ENCODE data around the gene ZSWIM1. TPM values are rescaled to one million over a fixed set of nuclear protein-coding genes. Genes with fewer than 3 reads are reported as not detected.

ZSWIM1 gene
- total and polyA plus RNA-seq, 3 experiments from 2014 or later = 2.1 to 12.3 (median 12.3) TPM

DNA sequence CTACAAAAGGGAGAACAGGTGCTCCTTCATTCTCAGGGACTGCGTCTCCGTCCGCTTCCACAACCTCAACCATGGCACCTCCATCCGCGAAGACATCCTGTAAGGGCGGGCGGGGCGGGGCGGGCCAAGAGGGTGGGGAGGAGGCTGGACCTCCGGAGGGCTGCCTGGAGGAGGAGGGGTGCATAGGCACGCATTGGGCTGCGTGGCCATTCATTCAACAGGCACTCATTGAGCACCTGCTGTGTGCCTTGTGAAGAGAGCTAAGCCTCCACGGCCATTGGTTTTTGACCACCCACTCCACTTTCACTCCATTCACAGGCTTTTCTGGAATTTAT is 23.2 kb upstream of the ZSWIM1 start:
- DNase-seq = no peak
- Mint-ChIP-seq H3K4me1 (peaks cover 41 to 79% (median 71%) of the 10 kb centered on the region in 3 donors), H3K4me3 (peak overlapping the region; percentile 89 to 99 (median 96)), H3K27ac (peak overlapping the region; percentile 87 to 98 (median 98)), H3K9me3 (no peaks in the 10 kb centered on the region), H3K27me3 (peaks cover 0 to 2% of the 10 kb centered on the region in 2 donors), H3K36me3 (peaks cover 0 to 34% (median 8%) of the 10 kb centered on the region in 3 donors)
- peak overlapping the region; percentile 93 for H3K27ac ChIP-seq (ENCODE audit: low read depth, low read length)
- H3K9me3 ChIP-seq (ENCODE audit: low read length) = no peaks in the 10 kb centered on the region
- no peaks in the 10 kb centered on the region for H3K27me3 ChIP-seq (ENCODE audit: insufficient read depth, low read length, poor library complexity, severe bottlenecking)
- H3K36me3 ChIP-seq (ENCODE audit: insufficient read depth, low read length) = peaks cover 6% of the 10 kb centered on the region
- ChIA-PET POLR2A (interaction anchor here (0.6 to 2.9 kb wide), 4 partner anchors 23 to 76 kb away, joined by 4 to 29 read pairs (median 6); partner anchors contain the start of gene PCIF1), CTCF (interaction anchor here (1.2 kb wide), 1 partner anchor 24 kb away, joined by 3 read pairs; no protein-coding TSS in a partner anchor)
- peak overlapping the region; percentile 91 for H3K4me3 ChIP-seq (ENCODE audit: low read length)
- peaks cover 30% of the 10 kb centered on the region for H3K4me1 ChIP-seq (ENCODE audit: insufficient read depth, low read length)

GRCh38 chr20:45859916-45860315 is 21.1 kb upstream of the ZSWIM1 start:
- Histone ChIP-seq H3K4me1 (ENCODE audit: insufficient read depth, low read length) (peaks cover 26% of the 10 kb centered on the region), H3K4me3 (ENCODE audit: low read length) (no peak overlapping the region), H3K9me3 (ENCODE audit: low read length) (no peaks in the 10 kb centered on the region), H3K36me3 (ENCODE audit: insufficient read depth, low read length) (no peaks in the 10 kb centered on the region), H3K27ac (ENCODE audit: low read depth, low read length) (no peak overlapping the region), H3K27me3 (ENCODE audit: insufficient read depth, low read length, poor library complexity, severe bottlenecking) (no peaks in the 10 kb centered on the region)
- ChIA-PET CTCF (no interaction called here), POLR2A (no interaction called here)
- Mint-ChIP-seq H3K4me1 (peaks cover 29 to 62% (median 53%) of the 10 kb centered on the region in 3 donors), H3K27ac (no peak overlapping the region), H3K36me3 (peaks cover 0 to 18% (median 10%) of the 10 kb centered on the region in 3 donors), H3K4me3 (no peak overlapping the region), H3K9me3 (no peaks in the 10 kb centered on the region), H3K27me3 (peaks cover 0 to 2% of the 10 kb centered on the region in 2 donors)
- no peak for DNase-seq

GRCh38 chr20:45860560-45861220 is 20.3 kb upstream of the ZSWIM1 start:
- H3K36me3 Mint-ChIP-seq = peaks cover 0 to 15% (median 10%) of the 10 kb centered on the region in 3 donors
- H3K4me1 Mint-ChIP-seq = peaks cover 25 to 54% (median 46%) of the 10 kb centered on the region in 3 donors
- no peaks in the 10 kb centered on the region for H3K36me3 ChIP-seq (ENCODE audit: insufficient read depth, low read length)
- H3K27ac Mint-ChIP-seq = peak overlapping the region in 1 of 8 donors; percentile 83
- POLR2A ChIA-PET = no interaction called here
- CTCF ChIA-PET = no interaction called here
- H3K9me3 Mint-ChIP-seq = no peaks in the 10 kb centered on the region
- no peak for DNase-seq
- peaks cover 0 to 2% of the 10 kb centered on the region in 2 donors for H3K27me3 Mint-ChIP-seq
- H3K4me3 ChIP-seq (ENCODE audit: low read length) = no peak overlapping the region
- H3K9me3 ChIP-seq (ENCODE audit: low read length) = no peaks in the 10 kb centered on the region
- H3K4me3 Mint-ChIP-seq = peak overlapping the region in 3 of 7 donors; percentile 4 to 69 (median 17)
- H3K27ac ChIP-seq (ENCODE audit: low read depth, low read length) = no peak overlapping the region
- H3K4me1 ChIP-seq (ENCODE audit: insufficient read depth, low read length) = peaks cover 23% of the 10 kb centered on the region
- no peaks in the 10 kb centered on the region for H3K27me3 ChIP-seq (ENCODE audit: insufficient read depth, low read length, poor library complexity, severe bottlenecking)

- Histone ChIP-seq H3K4me3 (ENCODE audit: low read length) (no peak overlapping the region), H3K4me1 (ENCODE audit: insufficient read depth, low read length) (peaks cover 15% of the 10 kb centered on the region), H3K27ac (ENCODE audit: low read depth, low read length) (no peak overlapping the region), H3K9me3 (ENCODE audit: low read length) (no peaks in the 10 kb centered on the region), H3K36me3 (ENCODE audit: insufficient read depth, low read length) (no peaks in the 10 kb centered on the region), H3K27me3 (ENCODE audit: insufficient read depth, low read length, poor library complexity, severe bottlenecking) (no peaks in the 10 kb centered on the region)
- peaks cover 0 to 2% of the 10 kb centered on the region in 2 donors for H3K27me3 Mint-ChIP-seq
- peaks cover 0 to 13% (median 10%) of the 10 kb centered on the region in 3 donors for H3K36me3 Mint-ChIP-seq
- POLR2A ChIA-PET = no interaction called here
- peak overlapping the region in 2 of 8 donors; percentile 40 to 46 for H3K27ac Mint-ChIP-seq
- CTCF ChIA-PET = interaction anchor here (1.1 kb wide), 1 partner anchor 62 kb away, joined by 3 read pairs; no protein-coding TSS in a partner anchor
- DNase-seq = no peak
- peaks cover 20 to 47% (median 38%) of the 10 kb centered on the region in 3 donors for H3K4me1 Mint-ChIP-seq
- no peak overlapping the region for H3K4me3 Mint-ChIP-seq
- H3K9me3 Mint-ChIP-seq = no peaks in the 10 kb centered on the region
These were observed 19.6 kb upstream of the ZSWIM1 start for GRCh38 chr20:45861221-45862075.

GRCh38 chr20:45863543-45864470 is 17.2 kb upstream of the ZSWIM1 start:
- H3K4me3 ChIP-seq (ENCODE audit: low read length) = no peak overlapping the region
- ChIA-PET CTCF (interaction anchor here (1.5 kb wide), 1 partner anchor 7 kb away, joined by 4 read pairs; no protein-coding TSS in a partner anchor), POLR2A (no interaction called here)
- peaks cover 2% of the 10 kb centered on the region for H3K4me1 ChIP-seq (ENCODE audit: insufficient read depth, low read length)
- H3K27ac Mint-ChIP-seq = peak overlapping the region in 1 of 8 donors; percentile 23
- H3K4me1 Mint-ChIP-seq = peaks cover 4 to 23% (median 15%) of the 10 kb centered on the region in 3 donors
- H3K4me3 Mint-ChIP-seq = no peak overlapping the region
- H3K27me3 ChIP-seq (ENCODE audit: insufficient read depth, low read length, poor library complexity, severe bottlenecking) = no peaks in the 10 kb centered on the region
- peaks cover 0 to 10% (median 0%) of the 10 kb centered on the region in 3 donors for H3K36me3 Mint-ChIP-seq
- H3K36me3 ChIP-seq (ENCODE audit: insufficient read depth, low read length) = no peaks in the 10 kb centered on the region
- H3K27me3 Mint-ChIP-seq = peaks cover 0 to 2% of the 10 kb centered on the region in 2 donors
- H3K9me3 Mint-ChIP-seq = no peaks in the 10 kb centered on the region
- H3K27ac ChIP-seq (ENCODE audit: low read depth, low read length) = no peak overlapping the region
- DNase-seq = no peak
- H3K9me3 ChIP-seq (ENCODE audit: low read length) = no peaks in the 10 kb centered on the region

DNA sequence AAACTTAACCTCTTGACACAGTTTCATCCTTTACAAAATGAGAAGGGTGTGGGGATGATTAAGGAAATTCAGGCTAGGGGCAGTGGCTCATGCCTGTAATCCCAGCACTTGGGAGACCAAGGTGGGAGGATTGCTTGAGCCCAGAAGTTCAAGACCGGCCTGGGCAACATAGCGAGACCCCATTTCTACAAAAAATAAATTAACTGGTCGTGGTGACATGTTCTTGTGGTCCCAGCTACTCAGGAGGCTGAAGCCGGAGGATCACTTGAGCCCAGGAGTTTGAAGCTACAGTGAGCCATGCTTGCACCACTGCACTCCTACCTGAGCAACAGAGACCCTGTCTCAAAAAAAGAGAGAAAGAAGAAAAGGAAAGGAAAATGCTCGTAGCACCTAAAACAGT is 14.6 kb upstream of the ZSWIM1 start:
- Histone ChIP-seq H3K36me3 (ENCODE audit: insufficient read depth, low read length) (no peaks in the 10 kb centered on the region), H3K4me1 (ENCODE audit: insufficient read depth, low read length) (no peaks in the 10 kb centered on the region), H3K27me3 (ENCODE audit: insufficient read depth, low read length, poor library complexity, severe bottlenecking) (no peaks in the 10 kb centered on the region), H3K4me3 (ENCODE audit: low read length) (no peak overlapping the region), H3K9me3 (ENCODE audit: low read length) (no peaks in the 10 kb centered on the region), H3K27ac (ENCODE audit: low read depth, low read length) (no peak overlapping the region)
- Mint-ChIP-seq H3K27me3 (no peaks in the 10 kb centered on the region), H3K9me3 (no peaks in the 10 kb centered on the region), H3K4me1 (no peaks in the 10 kb centered on the region), H3K4me3 (no peak overlapping the region), H3K36me3 (peaks cover 0 to 6% (median 2%) of the 10 kb centered on the region in 3 donors), H3K27ac (no peak overlapping the region)
- ChIA-PET POLR2A (interaction anchor here (0.7 kb wide), 1 partner anchor 49 kb away, joined by 6 read pairs; no protein-coding TSS in a partner anchor), CTCF (no interaction called here)
- DNase-seq = no peak

- POLR2A ChIA-PET = interaction anchor here (0.7 to 0.8 kb wide), 2 partner anchors 11 to 48 kb away, joined by 3 to 6 read pairs; no protein-coding TSS in a partner anchor
- no peaks in the 10 kb centered on the region for H3K4me1 ChIP-seq (ENCODE audit: insufficient read depth, low read length)
- Mint-ChIP-seq H3K9me3 (no peaks in the 10 kb centered on the region), H3K4me3 (no peak overlapping the region), H3K4me1 (no peaks in the 10 kb centered on the region), H3K36me3 (peaks cover 0 to 6% (median 5%) of the 10 kb centered on the region in 3 donors), H3K27ac (no peak overlapping the region), H3K27me3 (no peaks in the 10 kb centered on the region)
- H3K27ac ChIP-seq (ENCODE audit: low read depth, low read length) = no peak overlapping the region
- H3K9me3 ChIP-seq (ENCODE audit: low read length) = no peaks in the 10 kb centered on the region
- no peaks in the 10 kb centered on the region for H3K27me3 ChIP-seq (ENCODE audit: insufficient read depth, low read length, poor library complexity, severe bottlenecking)
- CTCF ChIA-PET = interaction anchor here (1.0 to 1.1 kb wide), 2 partner anchors 25 to 43 kb away, joined by 3 to 4 read pairs; no protein-coding TSS in a partner anchor
- no peak overlapping the region for H3K4me3 ChIP-seq (ENCODE audit: low read length)
- no peaks in the 10 kb centered on the region for H3K36me3 ChIP-seq (ENCODE audit: insufficient read depth, low read length)
- DNase-seq = no peak
These were observed 13.8 kb upstream of the ZSWIM1 start for GRCh38 chr20:45867136-45867818.
